Ovary (tissue), 9 donors: ENCODE results near the gene PI4KA. TPM values are rescaled to one million over a fixed set of nuclear protein-coding genes. Genes with fewer than 3 reads are reported as not detected.

Experiments
- DNase-seq, 5 donors: peaks; one replicate each; pipeline ENCODE4 v3.0.0-alpha.2; 2019 to 2020
- H3K27ac ChIP-seq, 2 donors: fragments of 200-600 bp; one replicate each; pipeline versions ENCODE4 v1.5.1 to v1.8.0; 2019 to 2022
- H3K27me3 ChIP-seq: fragments of 200-600 bp; one replicate; pipeline ENCODE4 v1.8.0; 2022
- H3K36me3 ChIP-seq: fragments of 200-600 bp; sonication (generic); one replicate; pipeline ENCODE4 v1.5.1; 2019
- H3K4me1 ChIP-seq: one replicate; pipeline ENCODE4 v1.8.1; 2013; ENCODE audit warnings: mild to moderate bottlenecking, moderate library complexity; ENCODE audit not compliant: insufficient read depth
- H3K4me3 ChIP-seq: fragments of 200-600 bp; sonication (generic); one replicate; pipeline ENCODE4 v1.5.1; 2017
- H3K9me3 ChIP-seq, 2 donors: fragments of 200-600 bp in 1 of 2; sonication (generic) in 1 of 2; one replicate each; pipeline versions ENCODE4 v1.5.1 to v1.8.1; 2013 to 2019; ENCODE audit warnings: mild to moderate bottlenecking in 1 of 2, moderate library complexity in 1 of 2
- CTCF ChIP-seq, 3 donors: fragments of 450-650 bp in 2 of 3; fragments of 200-600 bp in 1 of 3; IDR thresholded peaks; one replicate each; pipeline versions ENCODE4 v1.5.1 to v1.8.0; 2016 to 2022; ENCODE audit warnings: antibody characterized with exemption in 3 of 3, mild to moderate bottlenecking in 1 of 3
- EP300 ChIP-seq: sonication (generic); formaldehyde crosslinking; IDR thresholded peaks from one replicate; pipeline ENCODE4 v1.6.1; 2017; ENCODE audit warnings: antibody characterized with exemption
- POLR2A ChIP-seq: fragments of 450-650 bp; IDR thresholded peaks from one replicate; pipeline ENCODE4 v1.6.1; 2017; ENCODE audit warnings: antibody characterized with exemption, mild to moderate bottlenecking, moderate library complexity
- WGBS, 3 donors: extraction: QIAGEN DNeasy Blood & Tissue Kit in 1 of 3; methylation state at CpG; one replicate each; pipeline versions ENCODE4 v1.1.5 to v1.1.7; 2013 to 2017; 5-methylcytosine and 5-hydroxymethylcytosine counted together
- intact Hi-C, 4 donors: fragments of 100-400 bp; cut with DNase I; formaldehyde crosslinking; loops; one replicate each; pipeline versions ENCODE4 v1.11.0 to v1.15.1; 2022 to 2023
- polyA plus RNA-seq, 2 donors: library from polyadenylated mRNA; stranded (reverse); fragments of 200-250 nt in 1 of 2; fragments of 350-450 nt in 1 of 2; fragmentation: Illumina TruSeq in 1 of 2; extraction: RNeasy Lipid Tissue Mini Kit (QIAGEN cat#74804) in 1 of 2; gene quantifications; one replicate each; pipeline ENCODE4 v1.2.3, GENCODE V29; 2013 to 2014
- total RNA-seq, 7 donors: library from RNA; depleted of rRNA in 2 of 7; stranded (reverse); fragments of >200 nt in 2 of 7; fragmentation: NEBNext Ultra II Directional in 3 of 7; extraction: Animal tissue kit (Norgen Biotek cat#: 25700) in 3 of 7; gene quantifications; one replicate each; pipeline versions ENCODE4 v1.1.0 to v1.2.4, GENCODE V29; 2016 to 2023
- donor health status: DM: no; HTN: no; CAD: no; lungs with moderate emphysema.
- donor health status: DM: no; HTN: no; CAD: no.
- donor health status: Bipolar disorder and iron deficiency.
- donor health status: DM: yes; HTN: yes; CAD: no.
- donor health status: DM: no; HTN: no; CAD: no.
- donor health status: DM: yes; HTN: yes; CAD: no.

The PI4KA gene
- total and polyA plus RNA-seq, 9 donors: 30.6 to 97.6 (median 62.7) TPM

GRCh38 chr22:20803696-20804324 lies 54.8 kb downstream of the PI4KA start:
- WGBS, 3 donors: 62 to 70% (median 69%) methylated on average over 10 to 11 of the region's 11 CpGs

GRCh38 chr22:20802922-20803553 lies 55.6 kb downstream of the PI4KA start:
- TF ChIP-seq POLR2A (no peak), CTCF (IDR thresholded peaks at IDR 0.05) (no peak), EP300 (no peak)
- no peak overlapping the region for H3K4me3 ChIP-seq
- H3K9me3 ChIP-seq: no peaks in the 10 kb centered on the region
- no peak for DNase-seq
- no peak overlapping the region for H3K27ac ChIP-seq
- H3K4me1 ChIP-seq: no peaks in the 10 kb centered on the region
- intact Hi-C loops: no loop called here
- 93 to 96% (median 95%) methylated on average over 11 of the region's 11 CpGs for WGBS, 3 donors
- H3K36me3 ChIP-seq: no peaks in the 10 kb centered on the region
- no peaks in the 10 kb centered on the region for H3K27me3 ChIP-seq

More at GRCh38 chr22:20803696-20804324, 54.8 kb downstream of the PI4KA start:
- TF ChIP-seq EP300: no peak
- TF ChIP-seq POLR2A: no peak
- no peak for TF ChIP-seq CTCF (IDR thresholded peaks at IDR 0.05)
- intact Hi-C loops: no loop called here
- H3K9me3 ChIP-seq: no peaks in the 10 kb centered on the region
- peak in 2 of 5 donors; percentile 25 to 54 for DNase-seq
- no peak overlapping the region for H3K27ac ChIP-seq
- H3K27me3 ChIP-seq: no peaks in the 10 kb centered on the region
- no peaks in the 10 kb centered on the region for H3K4me1 ChIP-seq
- no peak overlapping the region for H3K4me3 ChIP-seq
- H3K36me3 ChIP-seq: no peaks in the 10 kb centered on the region

GRCh38 chr22:20802452-20802851 lies 56.2 kb downstream of the PI4KA start:
- H3K27me3 ChIP-seq: no peaks in the 10 kb centered on the region
- TF ChIP-seq CTCF (IDR thresholded peaks at IDR 0.05): no peak
- no peak for TF ChIP-seq EP300
- TF ChIP-seq POLR2A: no peak
- no peak for DNase-seq
- H3K4me3 ChIP-seq: no peak overlapping the region
- intact Hi-C loops: no loop called here
- H3K4me1 ChIP-seq: no peaks in the 10 kb centered on the region
- 80 to 90% (median 82%) methylated on average over 6 of the region's 6 CpGs for WGBS, 3 donors
- H3K27ac ChIP-seq: no peak overlapping the region
- H3K9me3 ChIP-seq: no peaks in the 10 kb centered on the region
- no peaks in the 10 kb centered on the region for H3K36me3 ChIP-seq

GRCh38 chr22:20799449-20799848 lies 59.2 kb downstream of the PI4KA start:
- intact Hi-C loops: no loop called here
- DNase-seq: no peak
- no peak overlapping the region for H3K27ac ChIP-seq
- H3K4me3 ChIP-seq: no peak overlapping the region
- H3K4me1 ChIP-seq: no peaks in the 10 kb centered on the region
- H3K36me3 ChIP-seq: no peaks in the 10 kb centered on the region
- TF ChIP-seq CTCF (IDR thresholded peaks at IDR 0.05): no peak
- no peak for TF ChIP-seq EP300
- no peaks in the 10 kb centered on the region for H3K9me3 ChIP-seq
- 95 to 96% (median 96%) methylated on average over 8 of the region's 8 CpGs for WGBS, 3 donors
- H3K27me3 ChIP-seq: no peaks in the 10 kb centered on the region
